Stimulated activated CD4-positive, alpha-beta T cell treated with anti-CD3 and anti-CD28 coated beads, Interleukin-2, amount 100 ng/mL, for 4 hours (primary cell): ENCODE results near the gene CD200.
"Not testable (repeated sequence)": the region's sequence is repeated elsewhere in the genome, so short reads cannot be mapped to it uniquely, and the experiment has no call there.

ENCODE experiments used
- DNase-seq: peaks from one replicate; pipeline ENCODE4 v3.0.0-alpha.2; 2020; ENCODE audit warnings: low read depth

CD200 gene

DNA sequence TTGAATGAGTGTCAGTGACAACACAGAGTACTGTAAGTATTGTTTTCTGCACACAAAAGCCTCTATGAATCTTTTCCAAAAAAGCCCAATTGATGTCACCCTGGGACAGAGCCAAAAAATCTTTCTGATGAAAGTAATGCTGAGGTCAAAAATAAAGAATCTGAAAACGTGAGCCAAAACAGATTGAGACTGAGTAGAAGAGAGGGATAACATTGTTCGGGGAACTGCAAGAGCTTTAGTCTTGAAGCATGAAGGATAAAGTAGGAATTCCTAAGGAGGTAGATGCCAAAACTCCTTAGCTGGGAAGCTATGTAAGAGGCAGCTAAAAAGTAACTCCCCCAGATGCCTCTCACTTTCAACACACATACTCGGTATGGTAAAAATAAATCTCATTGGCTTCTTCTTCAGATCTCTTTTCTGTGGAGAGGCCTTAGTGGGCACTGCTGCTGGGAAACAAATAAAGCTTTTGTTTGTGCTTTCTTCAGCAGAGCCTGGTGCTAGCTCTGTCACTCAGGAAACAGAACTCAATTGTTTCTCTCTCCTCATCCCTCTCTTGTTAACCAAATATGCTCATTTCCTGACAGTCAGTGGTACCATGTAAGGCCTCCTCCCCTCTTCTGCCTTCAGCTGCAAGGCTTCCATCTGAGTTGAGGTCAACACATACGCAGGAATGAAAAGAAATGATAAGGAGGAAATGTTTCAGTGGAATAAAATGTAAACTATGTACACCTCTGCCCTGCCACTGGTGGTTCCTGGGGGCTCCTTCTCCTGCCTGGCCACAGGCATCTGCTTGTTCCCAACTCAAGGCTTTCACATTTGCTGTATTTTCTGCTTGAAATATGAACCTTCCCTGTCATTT lies 58.1 kb downstream of the CD200 start:
- no peak for DNase-seq

- DNase-seq: no peak
Observed at GRCh38 chr3:112391648-112392047, 58.7 kb downstream of the CD200 start.

GRCh38 chr3:112392393-112393359 lies 59.7 kb downstream of the CD200 start:
- no peak for DNase-seq

DNA sequence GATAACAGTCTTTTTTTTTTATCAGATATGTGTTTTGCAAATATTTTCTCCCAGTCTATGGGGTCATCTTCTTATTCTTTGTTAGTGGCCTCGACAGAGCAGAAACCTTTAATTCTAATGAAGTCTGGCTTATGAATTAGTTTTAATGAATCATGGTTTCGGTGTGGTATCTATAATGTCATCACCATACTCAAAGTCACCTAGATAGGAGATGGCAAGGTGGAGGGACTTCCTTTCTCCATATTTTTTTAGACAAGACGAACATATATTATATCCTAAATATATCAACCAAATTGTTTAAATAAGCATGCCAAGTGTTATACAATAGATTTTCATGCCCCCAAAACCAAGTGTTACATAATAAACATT lies 60.4 kb downstream of the CD200 start:
- DNase-seq: no peak

- DNase-seq: no peak
Observed at GRCh38 chr3:112394003-112394640, 61.2 kb downstream of the CD200 start.

GRCh38 chr3:112395181-112395895 lies 62.4 kb downstream of the CD200 start:
- DNase-seq: no peak

GRCh38 chr3:112395896-112396290 lies 62.9 kb downstream of the CD200 start:
- no peak for DNase-seq

DNA sequence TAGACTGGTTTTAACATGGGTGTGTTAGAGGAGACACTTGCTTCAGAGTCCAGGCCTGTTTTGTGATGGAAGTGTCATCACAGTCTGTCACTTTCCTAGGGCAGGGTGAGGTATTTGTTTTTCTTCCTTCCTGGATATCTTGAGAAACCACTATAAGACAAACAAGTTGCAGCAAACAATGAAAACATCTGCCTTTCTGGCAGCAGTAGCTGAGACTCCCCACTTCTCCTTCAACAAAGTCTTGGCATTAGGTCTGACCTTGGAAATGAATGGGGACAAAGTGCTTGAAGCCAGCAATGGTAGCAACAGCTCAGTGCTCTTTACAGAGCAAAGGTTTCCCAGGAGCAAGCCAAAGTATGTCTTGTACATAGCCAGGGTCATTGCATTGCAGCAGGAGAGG lies 64.6 kb downstream of the CD200 start:
- no peak for DNase-seq

DNA sequence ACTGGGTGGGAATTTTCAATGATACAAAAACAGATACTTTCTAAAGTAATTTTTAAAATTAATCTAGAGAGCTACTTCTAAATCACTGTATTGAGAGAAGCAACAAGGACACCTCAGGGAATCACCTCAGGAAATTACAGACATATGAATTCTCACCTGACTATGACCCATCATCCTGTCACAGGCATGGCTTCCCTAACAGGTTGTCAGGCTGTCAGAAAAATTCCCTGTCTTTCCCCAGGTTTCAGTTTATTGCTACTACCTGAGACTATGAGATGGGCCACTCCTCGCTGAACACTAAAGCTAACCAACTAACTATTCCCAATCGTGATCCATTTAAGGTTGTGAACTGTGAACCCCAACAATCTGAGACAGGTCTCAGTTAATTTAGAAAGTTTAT lies 66.1 kb downstream of the CD200 start:
- DNase-seq: no peak

- DNase-seq: not testable (repeated sequence)
Observed at GRCh38 chr3:112399554-112399953, 66.6 kb downstream of the CD200 start.

DNA sequence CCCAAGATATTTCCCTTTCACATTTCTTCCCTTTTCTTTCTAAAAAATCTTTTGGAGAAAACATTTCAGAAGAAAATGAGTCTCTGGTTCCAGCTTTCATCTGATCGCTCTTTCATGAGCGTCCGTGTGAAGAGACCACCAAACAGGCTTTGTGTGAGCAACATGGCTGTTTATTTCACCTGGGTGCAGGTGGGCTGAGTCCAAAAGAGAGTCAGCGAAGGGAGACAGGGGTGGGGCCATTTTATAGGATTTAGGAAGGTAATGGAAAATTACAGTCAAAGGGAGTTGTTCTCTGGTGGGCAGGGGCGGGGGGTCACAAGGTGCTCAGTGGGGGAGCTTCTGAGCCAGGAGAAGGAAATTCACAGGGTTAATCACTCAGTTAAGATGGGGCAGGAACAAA lies 67.4 kb downstream of the CD200 start:
- DNase-seq: not testable (repeated sequence)

GRCh38 chr3:112401617-112402016 lies 68.7 kb downstream of the CD200 start:
- no peak for DNase-seq

DNA sequence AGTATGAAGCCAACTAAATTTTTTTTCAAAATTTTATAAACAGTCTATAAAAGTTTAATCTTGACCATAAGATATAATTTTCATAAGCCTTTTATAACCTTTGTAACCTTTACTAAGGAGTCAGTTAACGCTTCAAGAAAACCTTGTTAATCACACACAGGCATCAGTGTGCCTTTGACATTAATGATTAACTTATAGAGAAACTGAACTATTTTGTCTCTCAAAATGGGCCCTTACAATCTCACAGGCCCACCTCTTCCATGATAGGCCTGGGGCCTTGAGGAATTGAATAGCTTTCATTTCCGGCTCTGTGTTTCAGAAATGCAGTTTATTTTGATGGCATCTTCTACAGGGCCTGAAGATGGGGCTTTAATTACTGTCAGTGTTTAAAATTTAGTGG lies 70.1 kb downstream of the CD200 start:
- no peak for DNase-seq

GRCh38 chr3:112404924-112405549 lies 72.1 kb downstream of the CD200 start:
- not testable (repeated sequence) for DNase-seq

DNA sequence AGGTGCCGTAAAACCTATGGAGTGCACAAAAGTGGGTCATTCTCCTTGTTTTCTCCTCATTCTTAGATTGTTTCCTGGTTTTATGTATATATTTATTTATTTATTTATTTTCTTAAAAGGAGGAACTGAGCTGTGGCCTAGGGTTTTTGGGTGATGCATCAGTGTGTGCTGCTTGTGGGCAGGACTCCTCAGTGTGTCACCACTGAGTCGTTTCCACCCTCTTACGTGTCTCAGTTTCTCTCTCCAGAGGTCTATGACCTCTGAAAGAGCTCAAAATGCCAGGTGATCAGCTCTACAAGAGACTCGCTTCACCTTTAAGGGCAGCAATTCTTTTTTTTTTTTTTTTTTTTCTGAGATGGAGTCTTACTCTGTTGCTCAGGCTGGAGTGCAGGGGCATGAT lies 72.9 kb downstream of the CD200 start:
- peak; percentile 24 for DNase-seq

GRCh38 chr3:112407214-112407887 lies 74.4 kb downstream of the CD200 start:
- no peak for DNase-seq

DNA sequence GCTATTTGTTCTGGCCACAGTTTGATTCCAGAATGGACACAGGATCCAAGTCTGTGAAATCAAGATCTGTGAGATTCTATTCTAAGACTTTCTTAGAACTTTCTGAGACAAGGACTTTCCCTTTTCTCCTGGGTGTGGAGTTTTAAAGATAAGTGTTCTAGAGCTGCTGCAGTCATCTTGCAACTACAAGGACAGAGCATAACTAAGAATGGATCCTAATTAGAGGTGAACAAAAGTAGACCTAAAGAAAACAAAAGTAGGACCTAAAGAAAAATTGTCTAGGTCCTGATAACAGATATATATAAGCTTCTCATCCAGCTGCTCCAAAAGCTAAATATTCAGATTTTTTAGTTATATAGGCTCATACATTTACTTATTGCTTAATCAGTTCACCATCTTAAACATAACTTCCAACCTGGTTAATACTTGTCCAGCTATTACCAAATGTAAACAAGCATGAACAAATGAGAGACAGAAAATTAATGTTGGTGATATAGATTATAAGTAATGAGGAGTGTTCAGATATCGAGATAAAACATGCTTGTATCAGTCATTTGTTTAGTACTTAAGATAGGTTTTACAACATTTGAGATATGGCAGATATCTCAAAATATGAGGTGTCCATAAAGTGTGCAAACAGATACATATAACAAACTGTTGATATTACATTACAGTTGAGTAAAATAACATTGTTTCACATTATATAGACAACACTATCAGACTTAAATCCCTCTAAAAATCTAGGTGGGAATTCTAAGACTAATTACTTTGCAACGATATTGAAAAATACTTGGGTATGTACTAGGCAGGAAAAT lies 75.1 kb downstream of the CD200 start:
- DNase-seq: no peak

- no peak for DNase-seq
Observed at GRCh38 chr3:112409041-112409440, 76.1 kb downstream of the CD200 start.

- DNase-seq: no peak
Observed at GRCh38 chr3:112411425-112411824, 78.5 kb downstream of the CD200 start.
